ENCODE measurements around the gene CNDP1.

The CNDP1 gene

DNA sequence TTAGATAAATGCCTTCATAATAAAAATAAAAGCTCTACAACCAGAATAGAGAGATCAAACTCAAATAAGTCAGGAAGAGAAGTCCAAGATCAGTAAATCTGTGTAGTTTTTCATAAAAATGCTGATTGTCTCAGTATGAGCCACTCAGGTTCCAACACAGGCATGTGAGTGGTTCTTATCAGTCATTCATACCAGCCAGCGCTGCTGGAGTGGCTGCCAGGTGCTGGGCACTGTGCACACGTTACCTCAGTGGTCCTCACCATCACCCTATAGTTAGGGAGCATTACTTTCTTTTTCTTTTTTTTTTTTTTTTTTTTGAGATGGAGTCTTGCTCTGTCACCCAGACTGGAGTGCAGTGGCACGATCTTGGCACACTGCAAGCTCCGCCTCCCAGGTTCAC is 23.8 kb downstream of the CNDP1 start:
- Histone ChIP-seq H3K36me3 (replicated peaks; ENCODE audit: insufficient read depth, low read length) (no peaks in the 10 kb centered on the region), H3K27ac (ENCODE audit: low read length) (no peak overlapping the region), H4K20me1 (ENCODE audit: insufficient read depth, low read length) (no peaks in the 10 kb centered on the region), H3K79me2 (ENCODE audit: low read length) (no peaks in the 10 kb centered on the region), H2AFZ (ENCODE audit: low read length) (no peak overlapping the region), H3K9ac (ENCODE audit: low read length) (no peak overlapping the region), H3K9me3 (replicated peaks; ENCODE audit: insufficient read depth, low read length) (no peaks in the 10 kb centered on the region), H3K9me2 (replicated peaks; ENCODE audit: insufficient read depth, low read length) (no peaks in the 10 kb centered on the region), H3F3A (ENCODE audit: insufficient read depth, low read length) (no peaks in the 10 kb centered on the region), H3K27me3 (replicated peaks; ENCODE audit: insufficient read depth, low read length) (no peaks in the 10 kb centered on the region), H3K4me1 (ENCODE audit: low read length) (no peaks in the 10 kb centered on the region), H3K4me2 (ENCODE audit: low read depth, low read length) (no peak overlapping the region), H3K4me3 (ENCODE audit: low read length) (no peak overlapping the region)
- no peak for TF ChIP-seq EZH2phosphoT487 (IDR thresholded peaks at IDR 0.05; ENCODE audit: low read length)
- TF ChIP-seq, protein P1, sequence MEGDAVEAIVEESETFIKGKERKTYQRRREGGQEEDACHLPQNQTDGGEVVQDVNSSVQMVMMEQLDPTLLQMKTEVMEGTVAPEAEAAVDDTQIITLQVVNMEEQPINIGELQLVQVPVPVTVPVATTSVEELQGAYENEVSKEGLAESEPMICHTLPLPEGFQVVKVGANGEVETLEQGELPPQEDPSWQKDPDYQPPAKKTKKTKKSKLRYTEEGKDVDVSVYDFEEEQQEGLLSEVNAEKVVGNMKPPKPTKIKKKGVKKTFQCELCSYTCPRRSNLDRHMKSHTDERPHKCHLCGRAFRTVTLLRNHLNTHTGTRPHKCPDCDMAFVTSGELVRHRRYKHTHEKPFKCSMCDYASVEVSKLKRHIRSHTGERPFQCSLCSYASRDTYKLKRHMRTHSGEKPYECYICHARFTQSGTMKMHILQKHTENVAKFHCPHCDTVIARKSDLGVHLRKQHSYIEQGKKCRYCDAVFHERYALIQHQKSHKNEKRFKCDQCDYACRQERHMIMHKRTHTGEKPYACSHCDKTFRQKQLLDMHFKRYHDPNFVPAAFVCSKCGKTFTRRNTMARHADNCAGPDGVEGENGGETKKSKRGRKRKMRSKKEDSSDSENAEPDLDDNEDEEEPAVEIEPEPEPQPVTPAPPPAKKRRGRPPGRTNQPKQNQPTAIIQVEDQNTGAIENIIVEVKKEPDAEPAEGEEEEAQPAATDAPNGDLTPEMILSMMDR (IDR thresholded peaks at IDR 0.05; ENCODE audit: low read length) = no peak
- DNase-seq = no peak

DNA sequence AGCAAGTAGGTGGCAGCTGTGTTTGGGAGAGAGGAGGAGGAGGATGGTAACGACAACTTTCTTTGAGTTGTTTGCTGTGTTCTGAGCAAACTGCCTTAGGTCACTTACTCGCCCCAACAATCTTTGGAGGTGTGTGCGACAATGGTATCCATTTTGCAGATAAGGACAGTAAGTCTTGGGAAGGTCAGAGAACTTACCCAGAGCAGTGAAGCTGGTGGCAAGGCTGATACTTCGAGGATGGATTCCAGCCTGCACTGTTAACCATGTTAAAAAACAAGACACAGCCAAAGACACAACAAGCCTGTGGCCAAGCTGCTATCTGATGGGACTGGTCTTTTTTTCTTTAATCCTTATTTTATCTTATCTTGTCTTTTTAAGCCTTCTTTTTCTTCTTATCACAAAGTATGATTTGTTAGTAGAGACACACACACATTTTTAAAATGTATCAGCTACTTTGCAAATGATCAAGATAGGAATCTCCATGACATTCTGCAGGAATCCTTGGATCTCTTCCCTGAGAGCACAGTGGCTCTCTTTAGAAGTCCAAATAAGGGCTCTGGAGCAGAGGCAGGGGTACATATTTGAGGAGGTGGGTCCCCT is 27.9 kb downstream of the CNDP1 start:
- Histone ChIP-seq H3F3A (ENCODE audit: insufficient read depth, low read length) (no peaks in the 10 kb centered on the region), H2AFZ (ENCODE audit: low read length) (no peak overlapping the region), H3K79me2 (ENCODE audit: low read length) (no peaks in the 10 kb centered on the region), H3K36me3 (replicated peaks; ENCODE audit: insufficient read depth, low read length) (no peaks in the 10 kb centered on the region), H3K9me3 (replicated peaks; ENCODE audit: insufficient read depth, low read length) (no peaks in the 10 kb centered on the region), H3K27ac (ENCODE audit: low read length) (no peak overlapping the region), H3K4me3 (ENCODE audit: low read length) (no peak overlapping the region), H3K27me3 (replicated peaks; ENCODE audit: insufficient read depth, low read length) (no peaks in the 10 kb centered on the region), H3K4me1 (ENCODE audit: low read length) (no peaks in the 10 kb centered on the region), H3K4me2 (ENCODE audit: low read depth, low read length) (no peak overlapping the region), H3K9me2 (replicated peaks; ENCODE audit: insufficient read depth, low read length) (no peaks in the 10 kb centered on the region), H4K20me1 (ENCODE audit: insufficient read depth, low read length) (no peaks in the 10 kb centered on the region), H3K9ac (ENCODE audit: low read length) (no peak overlapping the region)
- DNase-seq = no peak
- no peak for TF ChIP-seq EZH2 (optimal IDR thresholded peaks at IDR 0.05; ENCODE audit: low read depth, low read length)
- TF ChIP-seq EZH2phosphoT487 (IDR thresholded peaks at IDR 0.05; ENCODE audit: low read length) = no peak
- TF ChIP-seq, protein P1 (IDR thresholded peaks at IDR 0.05; ENCODE audit: low read length) = no peak

DNA sequence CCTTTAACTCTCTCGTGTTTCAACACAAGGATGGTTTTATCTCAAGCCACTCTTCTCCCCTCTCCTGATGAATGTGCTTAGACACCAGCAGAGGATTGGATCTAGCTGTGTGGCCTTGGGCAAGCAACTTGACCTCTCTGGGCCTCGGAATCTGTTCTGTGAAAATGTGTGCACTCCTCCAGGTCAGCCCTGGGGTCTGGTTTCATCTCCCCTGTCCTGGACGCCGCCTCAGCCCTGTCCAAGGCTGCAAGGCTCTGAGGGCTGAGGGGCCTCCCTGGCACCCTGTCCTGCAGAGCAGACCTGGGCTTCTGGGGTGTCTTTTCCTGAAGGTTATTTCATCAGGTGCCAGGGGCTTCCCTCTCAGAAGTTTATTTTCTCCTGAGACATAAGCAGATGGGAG is 28.5 kb downstream of the CNDP1 start:
- H3K4me2 ChIP-seq (ENCODE audit: low read depth, low read length) = no peak overlapping the region
- no peaks in the 10 kb centered on the region for H3F3A ChIP-seq (ENCODE audit: insufficient read depth, low read length)
- no peaks in the 10 kb centered on the region for H3K27me3 ChIP-seq (replicated peaks; ENCODE audit: insufficient read depth, low read length)
- DNase-seq = no peak
- no peak overlapping the region for H3K27ac ChIP-seq (ENCODE audit: low read length)
- H3K36me3 ChIP-seq (replicated peaks; ENCODE audit: insufficient read depth, low read length) = no peaks in the 10 kb centered on the region
- no peaks in the 10 kb centered on the region for H3K4me1 ChIP-seq (ENCODE audit: low read length)
- H3K79me2 ChIP-seq (ENCODE audit: low read length) = no peaks in the 10 kb centered on the region
- H2AFZ ChIP-seq (ENCODE audit: low read length) = no peak overlapping the region
- TF ChIP-seq EZH2phosphoT487 (IDR thresholded peaks at IDR 0.05; ENCODE audit: low read length) = no peak
- no peak for TF ChIP-seq EZH2 (optimal IDR thresholded peaks at IDR 0.05; ENCODE audit: low read depth, low read length)
- TF ChIP-seq, protein P1 (IDR thresholded peaks at IDR 0.05; ENCODE audit: low read length) = no peak
- H3K9ac ChIP-seq (ENCODE audit: low read length) = no peak overlapping the region
- no peak overlapping the region for H3K4me3 ChIP-seq (ENCODE audit: low read length)
- H3K9me2 ChIP-seq (replicated peaks; ENCODE audit: insufficient read depth, low read length) = no peaks in the 10 kb centered on the region
- no peaks in the 10 kb centered on the region for H3K9me3 ChIP-seq (replicated peaks; ENCODE audit: insufficient read depth, low read length)
- H4K20me1 ChIP-seq (ENCODE audit: insufficient read depth, low read length) = no peaks in the 10 kb centered on the region
